ENCODE data around the gene RFX7.

DNA sequence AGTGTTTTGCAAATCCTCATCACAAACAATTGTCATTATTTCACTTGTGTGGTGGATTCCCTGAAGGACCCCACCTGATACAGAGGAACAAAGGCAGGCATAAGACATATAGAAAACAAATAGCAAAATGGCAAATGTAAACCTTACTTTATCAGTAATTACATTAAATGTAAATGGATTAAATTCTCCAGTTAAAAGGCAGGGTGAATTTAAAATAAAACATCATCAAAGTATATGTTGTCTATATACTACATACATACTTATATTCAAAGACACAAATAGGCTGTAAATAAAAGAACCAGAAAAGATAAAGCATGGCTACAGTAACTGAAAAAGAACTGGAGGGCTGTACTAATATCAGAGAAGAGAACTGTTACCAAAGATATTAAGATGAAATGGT is 117.3 kb downstream of the RFX7 start:
- TF ChIP-seq, protein P1, sequence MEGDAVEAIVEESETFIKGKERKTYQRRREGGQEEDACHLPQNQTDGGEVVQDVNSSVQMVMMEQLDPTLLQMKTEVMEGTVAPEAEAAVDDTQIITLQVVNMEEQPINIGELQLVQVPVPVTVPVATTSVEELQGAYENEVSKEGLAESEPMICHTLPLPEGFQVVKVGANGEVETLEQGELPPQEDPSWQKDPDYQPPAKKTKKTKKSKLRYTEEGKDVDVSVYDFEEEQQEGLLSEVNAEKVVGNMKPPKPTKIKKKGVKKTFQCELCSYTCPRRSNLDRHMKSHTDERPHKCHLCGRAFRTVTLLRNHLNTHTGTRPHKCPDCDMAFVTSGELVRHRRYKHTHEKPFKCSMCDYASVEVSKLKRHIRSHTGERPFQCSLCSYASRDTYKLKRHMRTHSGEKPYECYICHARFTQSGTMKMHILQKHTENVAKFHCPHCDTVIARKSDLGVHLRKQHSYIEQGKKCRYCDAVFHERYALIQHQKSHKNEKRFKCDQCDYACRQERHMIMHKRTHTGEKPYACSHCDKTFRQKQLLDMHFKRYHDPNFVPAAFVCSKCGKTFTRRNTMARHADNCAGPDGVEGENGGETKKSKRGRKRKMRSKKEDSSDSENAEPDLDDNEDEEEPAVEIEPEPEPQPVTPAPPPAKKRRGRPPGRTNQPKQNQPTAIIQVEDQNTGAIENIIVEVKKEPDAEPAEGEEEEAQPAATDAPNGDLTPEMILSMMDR (conservative IDR thresholded peaks at IDR 0.05; ENCODE audit: low read length), result no peak
- TF ChIP-seq EZH2phosphoT487 (IDR thresholded peaks at IDR 0.05; ENCODE audit: borderline replicate concordance), result no peak

Data from Loucy (cell line).